HT1080 (cell line): ENCODE data around the gene PRDM16. TPM values are rescaled to one million over a fixed set of nuclear protein-coding genes. Genes with fewer than 3 reads are reported as not detected.

Experiments
- DNase-seq: peaks from one replicate; pipeline ENCODE4 v3.0.0-alpha.2; 2015; ENCODE audit warnings: low read depth
- total RNA-seq: library from RNA; depleted of rRNA; stranded (reverse); fragments of >200 nt; shearing (Covaris generic); gene quantifications from 2 replicates; pipeline ENCODE4 v1.2.3, GENCODE V29; 2014

Gene PRDM16
- total RNA-seq, 1 experiment from 2014 or later, result not detected

- no peak for DNase-seq
Measured at GRCh38 chr1:3258386-3259003, 189.5 kb downstream of the PRDM16 start.

DNA sequence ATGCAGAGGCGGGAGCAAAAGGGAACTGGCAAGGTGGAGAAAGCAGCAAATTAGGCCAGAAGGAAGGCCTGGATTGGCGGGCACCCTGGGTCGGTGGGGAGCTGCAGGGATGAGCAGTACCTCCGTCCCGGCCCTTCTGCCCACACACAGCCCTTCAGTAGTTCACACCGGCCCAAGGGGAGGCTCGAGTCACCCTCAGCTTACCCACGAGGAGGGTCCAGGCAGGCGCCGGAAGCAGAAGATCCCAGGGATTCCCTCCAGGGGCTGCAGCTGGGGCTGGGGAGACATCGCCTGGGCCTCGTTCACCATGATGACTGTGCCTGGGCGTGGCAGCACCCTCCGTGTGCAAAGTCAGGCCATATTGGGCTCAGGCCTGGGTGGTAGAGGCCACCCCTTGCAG lies 190.0 kb downstream of the PRDM16 start:
- no peak for DNase-seq

DNA sequence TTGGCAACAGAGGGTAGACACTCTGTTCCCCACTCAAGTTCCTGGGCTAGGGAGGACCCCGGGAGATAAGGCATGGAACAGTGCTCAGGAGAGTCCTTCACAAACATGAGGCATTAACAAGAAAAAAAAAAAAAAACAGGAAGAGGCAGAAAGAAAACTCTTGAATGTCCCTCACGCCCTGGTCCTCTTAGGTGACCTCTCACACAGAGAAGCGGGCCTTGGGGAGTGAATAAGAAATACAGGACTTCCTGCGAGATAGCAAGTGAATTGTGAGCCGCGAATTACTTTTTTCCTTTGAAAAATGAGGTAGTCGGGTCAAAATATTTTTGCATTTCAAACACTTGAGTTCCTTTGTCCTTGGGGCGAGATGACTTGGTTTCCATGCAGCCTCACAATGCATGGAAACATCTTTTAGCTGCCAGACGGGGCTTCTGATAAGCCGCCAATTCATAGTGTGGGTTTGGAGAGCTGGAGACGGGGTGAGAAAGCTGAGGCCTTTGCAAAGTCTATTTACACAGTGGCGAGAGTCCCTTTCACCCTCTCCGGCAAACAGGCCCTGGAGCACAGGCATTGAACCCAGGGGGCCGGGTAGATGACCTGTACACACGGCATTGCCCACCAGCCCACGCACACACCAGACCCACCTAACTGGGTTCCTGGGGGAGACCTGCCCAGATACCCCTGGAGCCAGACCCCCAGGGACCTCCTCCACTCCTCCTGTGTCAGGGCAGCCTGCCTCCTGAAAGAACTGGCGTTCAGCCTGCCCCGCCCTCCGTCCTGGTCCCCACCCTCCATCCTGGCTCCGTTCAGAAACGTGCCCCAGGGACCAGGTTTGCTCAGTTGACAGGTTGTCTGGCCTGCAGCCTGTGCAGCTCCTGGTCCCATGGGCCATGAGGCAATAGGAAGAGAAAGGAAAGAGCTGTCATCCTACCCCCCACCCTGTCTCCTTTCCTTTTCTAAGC lies 192.3 kb downstream of the PRDM16 start:
- DNase-seq, result no peak

DNA sequence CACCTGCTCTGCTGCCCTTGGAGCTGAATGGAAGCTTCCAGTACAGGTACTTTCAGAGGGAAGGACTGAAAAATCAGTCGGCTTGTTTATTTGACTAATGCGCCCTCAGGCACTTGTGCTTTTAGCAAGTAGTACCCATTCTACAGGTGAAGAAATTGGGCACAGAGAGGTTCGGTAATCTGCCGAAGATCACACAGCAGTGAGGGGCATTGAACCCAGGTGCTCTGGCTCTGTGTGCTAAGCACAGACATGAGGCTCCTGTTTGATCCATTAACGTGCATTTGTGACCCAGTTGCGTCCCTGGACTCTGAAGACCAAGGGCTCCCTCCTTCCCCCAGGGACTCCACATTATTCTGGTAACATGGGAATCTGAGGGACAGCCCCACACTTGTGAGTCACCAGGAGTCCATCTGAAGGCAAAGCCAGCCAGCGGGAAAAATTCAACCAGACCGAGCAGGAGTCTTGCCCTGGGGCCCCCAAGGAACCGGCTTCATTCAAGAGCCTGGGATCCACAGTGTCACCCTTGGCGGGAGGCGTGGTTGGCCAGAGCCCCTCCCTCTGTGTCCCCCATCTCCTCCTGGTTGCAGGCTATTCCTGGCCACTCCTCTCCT lies 193.1 kb downstream of the PRDM16 start:
- no peak for DNase-seq

GRCh38 chr1:3262681-3263286 lies 193.8 kb downstream of the PRDM16 start:
- no peak for DNase-seq

- DNase-seq, result no peak
Measured at GRCh38 chr1:3263790-3264189, 194.8 kb downstream of the PRDM16 start.

DNA sequence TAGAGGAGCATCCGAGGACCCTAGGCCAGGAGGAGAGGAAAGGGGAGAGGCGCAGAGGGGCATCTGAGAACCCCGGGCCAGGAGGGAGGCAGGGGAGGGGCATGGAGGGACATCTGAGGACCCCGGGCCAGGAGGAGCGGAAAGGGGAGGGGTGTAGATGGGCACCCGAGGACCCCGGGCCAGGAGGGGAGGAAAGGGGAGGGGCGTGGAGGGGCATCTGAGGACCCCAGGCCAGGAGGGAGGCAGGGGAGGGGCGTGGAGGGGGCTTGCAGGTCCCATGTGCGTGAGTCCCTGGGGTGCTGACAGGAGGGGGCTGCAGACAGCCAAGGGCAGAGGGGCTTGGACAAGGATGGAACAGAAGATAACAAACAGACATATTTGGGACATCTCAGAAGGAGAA lies 195.5 kb downstream of the PRDM16 start:
- DNase-seq, result no peak

DNA sequence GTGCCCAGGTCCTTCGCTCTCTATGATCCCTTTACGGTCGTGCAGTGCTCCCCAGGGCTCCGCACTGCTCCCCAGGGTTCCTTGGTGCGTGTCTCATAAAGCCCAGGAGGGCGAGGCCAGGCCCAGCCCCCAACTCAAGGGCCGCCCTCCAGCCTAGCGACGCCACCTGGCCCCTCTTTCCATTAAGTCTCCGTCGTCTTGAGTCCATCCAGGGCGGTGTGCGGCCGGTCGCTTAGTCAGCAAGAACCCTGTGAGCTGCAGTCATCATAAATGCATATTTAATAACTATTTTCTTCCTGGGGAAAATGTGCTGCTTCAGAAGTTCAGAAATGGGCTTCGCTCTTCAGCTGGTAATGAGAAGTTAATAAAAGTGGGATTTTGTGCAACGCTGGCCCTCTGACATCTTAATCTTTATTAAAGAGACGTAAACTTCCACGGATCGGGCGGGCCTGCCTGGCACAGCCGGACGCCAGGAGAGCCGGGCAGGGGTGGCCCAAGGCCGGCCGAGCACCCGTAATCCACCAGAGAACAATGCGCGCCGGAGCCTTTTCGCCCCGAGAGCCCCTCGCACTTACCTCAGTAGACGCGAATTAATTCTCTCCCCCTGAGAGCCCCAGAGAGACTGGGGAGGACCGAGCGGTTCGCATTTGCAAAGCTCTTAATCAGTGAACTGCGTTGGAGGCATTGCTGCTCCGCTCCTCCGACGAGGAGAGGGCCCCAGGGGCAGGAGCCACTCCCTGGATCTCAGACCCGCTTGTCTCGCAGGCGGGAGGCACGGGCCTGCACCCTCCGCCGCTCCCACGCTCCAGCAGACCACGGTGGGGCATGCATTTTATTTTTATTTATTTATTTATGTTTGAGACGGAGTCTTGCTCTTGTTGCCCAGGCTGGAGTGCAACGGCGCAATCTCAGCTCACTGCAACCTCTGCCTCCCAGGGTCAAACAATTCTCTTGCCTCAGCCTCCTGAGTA lies 197.1 kb downstream of the PRDM16 start:
- DNase-seq, result no peak

DNA sequence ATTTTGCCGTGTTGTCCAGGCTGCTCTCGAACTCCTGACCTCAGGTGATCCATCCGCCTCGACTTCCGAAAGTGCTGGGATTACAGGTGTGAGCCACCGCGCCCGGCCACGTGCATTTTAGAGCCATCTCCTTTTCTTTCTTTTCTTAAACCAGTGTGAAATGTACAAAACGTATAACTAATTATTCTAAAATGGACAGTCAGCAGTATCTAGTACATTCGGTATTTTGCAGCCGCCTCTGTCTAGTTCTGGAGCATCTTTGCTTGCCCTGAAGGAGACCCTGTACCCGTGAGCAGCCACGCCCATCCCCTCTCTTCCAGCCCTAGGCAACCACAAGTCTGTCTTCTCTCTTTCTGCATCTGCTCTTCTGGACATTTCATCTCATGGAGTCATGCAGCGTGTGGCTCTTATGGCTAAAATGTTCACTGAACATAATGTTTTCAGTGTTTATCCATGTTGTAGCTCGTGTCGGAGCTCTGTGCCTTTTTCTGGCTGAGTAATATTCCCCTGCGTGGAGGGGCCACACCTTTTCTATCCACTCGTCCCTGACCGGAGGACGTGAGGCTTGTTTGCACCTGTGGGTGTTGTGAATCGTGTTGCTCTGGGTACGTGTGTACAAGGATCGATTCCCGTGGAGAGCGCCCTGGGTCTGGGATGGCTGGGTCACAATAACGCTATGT lies 198.0 kb downstream of the PRDM16 start:
- DNase-seq, result no peak

DNA sequence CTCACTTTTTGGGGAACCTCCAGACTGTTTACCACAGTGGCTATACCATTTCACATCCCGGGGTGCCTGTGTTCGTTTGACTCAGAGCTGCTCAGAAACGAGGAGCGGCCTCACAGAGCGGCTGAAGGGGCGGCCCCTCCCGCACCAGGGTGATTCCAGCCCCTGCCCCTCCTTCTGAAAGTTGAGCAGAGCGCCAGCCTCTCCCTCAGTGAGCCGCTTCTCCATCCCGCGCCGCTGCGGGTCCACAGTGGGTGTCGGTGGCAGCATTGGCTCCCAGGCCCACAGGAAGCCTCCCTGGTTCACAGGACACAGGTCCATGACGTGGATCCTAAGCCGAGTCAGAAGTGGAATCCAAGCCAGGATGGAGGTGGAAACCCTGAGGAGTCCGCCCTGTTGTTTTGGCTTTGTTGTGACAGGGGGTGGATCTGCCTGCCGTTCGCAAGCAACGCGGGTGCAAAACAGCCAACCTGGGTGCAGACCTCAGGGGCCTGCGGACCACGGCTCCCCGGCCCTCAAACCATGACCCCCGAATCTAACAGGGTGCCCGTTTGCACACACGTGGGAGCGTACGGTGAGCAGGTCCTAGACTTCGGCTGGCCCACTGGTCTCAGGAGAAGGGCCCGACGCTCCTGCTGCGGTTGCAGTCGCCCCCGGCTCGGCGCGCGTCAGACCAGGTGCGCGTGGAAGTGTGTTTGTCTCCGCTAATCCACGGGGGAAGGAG lies 198.7 kb downstream of the PRDM16 start:
- DNase-seq, result no peak

- DNase-seq, result no peak
Measured at GRCh38 chr1:3268281-3268680, 199.3 kb downstream of the PRDM16 start.

DNA sequence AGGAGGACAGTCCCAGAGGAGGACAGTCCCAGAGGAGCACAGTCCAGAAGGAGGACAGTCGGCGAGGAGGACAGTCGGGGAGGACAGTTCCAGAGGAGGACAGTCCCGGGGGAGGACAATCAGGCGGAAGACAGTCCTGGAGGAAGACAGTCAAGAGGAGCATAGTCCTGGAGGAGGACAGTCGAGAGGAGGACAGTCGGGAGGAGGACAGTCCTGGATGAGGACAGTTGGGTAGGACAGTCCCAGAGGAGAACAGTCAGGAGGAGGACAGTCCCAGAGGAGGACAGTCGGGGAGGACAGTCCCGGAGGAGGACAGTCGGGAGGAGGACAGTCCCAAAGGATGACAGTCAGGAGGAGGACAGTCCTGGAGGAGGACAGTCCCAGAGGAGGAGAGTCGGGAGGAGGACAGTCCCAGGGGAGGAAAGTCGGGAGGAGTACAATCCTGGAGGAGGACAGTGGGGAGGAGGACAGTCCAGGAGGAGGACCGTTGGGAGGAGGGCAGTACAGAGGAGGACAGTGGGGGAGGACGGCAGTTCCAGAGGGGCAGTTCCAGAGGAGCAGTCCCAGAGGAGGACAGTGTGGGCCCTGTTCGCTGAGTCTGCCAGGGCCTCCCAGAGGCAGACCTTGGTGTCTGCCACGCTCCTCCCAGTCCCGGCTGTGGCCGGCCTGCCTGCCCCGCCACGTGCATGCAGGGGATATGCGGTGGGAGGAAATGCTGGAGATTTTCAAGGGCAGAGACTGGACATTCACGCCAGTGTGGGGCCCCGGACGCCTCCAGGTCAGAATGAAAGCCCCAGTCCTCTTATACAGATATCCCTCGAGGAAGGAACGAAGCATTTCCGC lies 201.6 kb downstream of the PRDM16 start:
- no peak for DNase-seq

DNA sequence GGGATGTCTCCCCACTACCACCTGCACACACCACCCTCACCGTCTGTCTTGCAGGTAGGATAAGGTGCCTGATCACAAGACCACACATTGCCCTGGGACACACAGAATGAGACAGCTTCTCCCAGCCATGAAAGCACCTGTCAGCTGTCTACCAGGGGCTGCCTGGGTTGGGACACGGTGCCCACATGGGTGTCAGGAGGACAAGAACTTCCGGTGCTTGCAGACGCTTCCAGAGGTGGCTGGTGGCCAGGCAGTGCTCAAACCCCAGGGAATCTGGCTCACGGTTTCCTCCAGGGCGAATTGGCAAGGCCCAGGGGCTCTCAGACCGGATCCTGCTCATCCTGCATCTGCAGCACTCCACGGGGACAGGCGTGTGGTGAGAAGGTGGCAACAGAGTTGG lies 202.9 kb downstream of the PRDM16 start:
- no peak for DNase-seq

GRCh38 chr1:3272321-3273045 lies 203.5 kb downstream of the PRDM16 start:
- no peak for DNase-seq

DNA sequence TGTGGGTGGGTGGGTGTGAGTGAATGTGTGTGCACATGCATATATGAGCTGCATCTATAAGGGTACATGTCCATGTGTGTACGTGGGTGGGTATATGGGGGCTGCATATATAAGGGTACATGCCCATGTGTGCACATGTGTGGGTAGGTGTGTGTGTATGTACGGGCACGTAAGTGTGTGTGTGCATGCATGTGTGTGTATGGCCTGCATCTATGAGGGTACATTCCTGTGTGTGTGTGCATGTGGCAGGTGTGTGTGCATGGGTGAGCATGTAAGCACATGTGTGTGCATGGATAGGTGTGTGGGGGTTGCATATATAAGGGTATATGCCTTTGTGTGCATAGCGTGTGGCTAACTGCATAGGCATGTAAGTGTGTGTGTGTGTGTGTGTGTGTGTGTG lies 204.4 kb downstream of the PRDM16 start:
- no peak for DNase-seq

GRCh38 chr1:3274972-3275371 lies 206.0 kb downstream of the PRDM16 start:
- no peak for DNase-seq

DNA sequence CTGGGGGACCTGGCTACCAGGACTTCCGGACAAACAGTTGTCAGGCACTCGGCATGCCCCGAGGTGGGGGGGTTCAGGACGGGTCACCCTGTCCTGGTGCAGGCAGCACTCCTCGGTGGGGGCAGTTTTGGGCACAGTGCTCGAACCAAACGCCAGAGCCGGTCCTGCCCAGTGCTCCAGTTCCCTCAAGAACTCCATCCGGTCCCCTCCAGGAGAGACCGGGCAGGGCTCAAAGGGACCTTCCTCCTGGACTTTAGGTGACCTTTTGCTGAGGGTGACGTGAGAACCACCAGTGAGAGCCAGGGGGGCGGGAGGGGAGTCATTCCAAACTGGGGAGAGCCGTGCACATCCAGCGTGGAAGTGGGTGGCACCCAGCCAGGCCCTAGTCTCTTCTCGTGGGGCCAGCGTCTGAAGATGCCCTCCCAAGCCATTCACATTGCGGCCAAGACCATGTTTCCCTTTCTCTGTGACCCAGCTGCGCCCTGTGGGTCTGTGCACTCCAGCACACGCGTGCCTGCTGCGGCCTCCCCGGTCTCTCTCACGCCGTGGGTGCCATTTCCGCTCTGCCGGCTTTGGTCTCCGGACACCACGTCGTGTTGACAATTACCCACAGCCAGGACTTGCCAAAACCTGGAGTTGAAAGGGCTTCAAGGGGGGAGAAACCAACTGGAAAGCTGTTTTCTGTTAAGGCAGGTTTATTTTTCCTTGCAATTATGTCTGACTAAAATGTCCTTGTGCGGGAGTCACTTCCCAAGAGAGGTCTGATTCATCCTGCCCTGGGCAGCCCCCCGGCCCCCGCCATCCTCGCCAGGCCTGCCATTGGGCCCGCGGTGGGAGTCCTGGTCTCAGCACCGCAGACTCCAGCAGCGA lies 206.7 kb downstream of the PRDM16 start:
- no peak for DNase-seq
